Measurements from ENCODE around the gene FOXJ3.

DNA sequence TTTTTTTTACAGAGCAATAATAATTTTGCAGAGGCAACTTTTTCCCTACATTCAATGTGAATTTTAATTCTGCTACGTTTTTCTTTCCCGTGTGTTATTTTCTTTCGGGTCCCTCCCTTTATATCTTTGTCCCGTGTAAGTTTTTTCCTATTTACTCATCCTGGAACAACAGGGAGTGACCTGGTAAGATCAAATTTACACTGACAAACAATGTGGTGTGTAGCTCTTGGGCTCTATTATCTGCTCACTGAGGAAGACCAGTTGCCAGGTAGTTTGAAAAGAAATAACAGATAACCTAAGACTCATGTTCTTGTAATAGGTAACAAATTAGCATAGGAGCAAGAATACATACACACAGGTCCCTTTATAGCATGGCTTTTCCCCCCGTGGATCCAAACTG, 136.8 kb downstream of the FOXJ3 start:
- TF ChIP-seq EZH2 (IDR thresholded peaks at IDR 0.05; ENCODE audit: borderline replicate concordance) (no peak), EZH2phosphoT487 (IDR thresholded peaks at IDR 0.05; ENCODE audit: low read depth, severe bottlenecking, unreplicated experiment) (no peak)
- TF ChIP-seq, protein P1, sequence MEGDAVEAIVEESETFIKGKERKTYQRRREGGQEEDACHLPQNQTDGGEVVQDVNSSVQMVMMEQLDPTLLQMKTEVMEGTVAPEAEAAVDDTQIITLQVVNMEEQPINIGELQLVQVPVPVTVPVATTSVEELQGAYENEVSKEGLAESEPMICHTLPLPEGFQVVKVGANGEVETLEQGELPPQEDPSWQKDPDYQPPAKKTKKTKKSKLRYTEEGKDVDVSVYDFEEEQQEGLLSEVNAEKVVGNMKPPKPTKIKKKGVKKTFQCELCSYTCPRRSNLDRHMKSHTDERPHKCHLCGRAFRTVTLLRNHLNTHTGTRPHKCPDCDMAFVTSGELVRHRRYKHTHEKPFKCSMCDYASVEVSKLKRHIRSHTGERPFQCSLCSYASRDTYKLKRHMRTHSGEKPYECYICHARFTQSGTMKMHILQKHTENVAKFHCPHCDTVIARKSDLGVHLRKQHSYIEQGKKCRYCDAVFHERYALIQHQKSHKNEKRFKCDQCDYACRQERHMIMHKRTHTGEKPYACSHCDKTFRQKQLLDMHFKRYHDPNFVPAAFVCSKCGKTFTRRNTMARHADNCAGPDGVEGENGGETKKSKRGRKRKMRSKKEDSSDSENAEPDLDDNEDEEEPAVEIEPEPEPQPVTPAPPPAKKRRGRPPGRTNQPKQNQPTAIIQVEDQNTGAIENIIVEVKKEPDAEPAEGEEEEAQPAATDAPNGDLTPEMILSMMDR (IDR thresholded peaks at IDR 0.05; ENCODE audit: poor library complexity), result no peak
